ENCODE measurements around the gene PNPLA3. TPM values are rescaled to one million over a fixed set of nuclear protein-coding genes. Genes with fewer than 3 reads are reported as not detected.

PNPLA3 gene
- polyA plus RNA-seq, 1 donor, result 1.3 TPM

GRCh38 chr22:43924877-43925276 lies 1.3 kb downstream of the PNPLA3 start:
- peaks cover 5% of the 10 kb centered on the region for H3K9me3 ChIP-seq (ENCODE audit: control insufficient read depth, low read depth, low read length)
- H3K4me3 ChIP-seq (ENCODE audit: low read length), result no peak overlapping the region
- H3K4me1 ChIP-seq (ENCODE audit: control insufficient read depth, insufficient read depth, low read length), result peaks cover 12% of the 10 kb centered on the region
- no peak overlapping the region for H3K27ac ChIP-seq (ENCODE audit: low read length)
- no CpG with 5 or more reads among the region's 7 CpGs for WGBS (ENCODE audit: insufficient coverage, low lambda C conversion rate)
- H3K36me3 ChIP-seq (ENCODE audit: control insufficient read depth, insufficient read depth, low read length), result no peaks in the 10 kb centered on the region
- no peak for DNase-seq
- H3K27me3 ChIP-seq (ENCODE audit: control insufficient read depth, insufficient read depth, low read length), result peaks cover 12% of the 10 kb centered on the region

- no CpG with 5 or more reads among the region's 6 CpGs for WGBS (ENCODE audit: insufficient coverage, low lambda C conversion rate)
- peak; percentile 43 to 74 for DNase-seq
- H3K9me3 ChIP-seq (ENCODE audit: control insufficient read depth, low read depth, low read length), result peaks cover 5% of the 10 kb centered on the region
- H3K27ac ChIP-seq (ENCODE audit: low read length), result no peak overlapping the region
- H3K4me3 ChIP-seq (ENCODE audit: low read length), result no peak overlapping the region
- no peaks in the 10 kb centered on the region for H3K36me3 ChIP-seq (ENCODE audit: control insufficient read depth, insufficient read depth, low read length)
- peaks cover 12% of the 10 kb centered on the region for H3K27me3 ChIP-seq (ENCODE audit: control insufficient read depth, insufficient read depth, low read length)
- H3K4me1 ChIP-seq (ENCODE audit: control insufficient read depth, insufficient read depth, low read length), result peaks cover 12% of the 10 kb centered on the region
Observed at GRCh38 chr22:43925433-43926348, 2.1 kb downstream of the PNPLA3 start.

- H3K4me3 ChIP-seq (ENCODE audit: low read length), result no peak overlapping the region
- no peak for DNase-seq
- H3K27ac ChIP-seq (ENCODE audit: low read length), result no peak overlapping the region
- H3K4me1 ChIP-seq (ENCODE audit: control insufficient read depth, insufficient read depth, low read length), result peaks cover 12% of the 10 kb centered on the region
- peaks cover 12% of the 10 kb centered on the region for H3K27me3 ChIP-seq (ENCODE audit: control insufficient read depth, insufficient read depth, low read length)
- no peaks in the 10 kb centered on the region for H3K36me3 ChIP-seq (ENCODE audit: control insufficient read depth, insufficient read depth, low read length)
- no CpG with 5 or more reads among the region's 1 CpG for WGBS (ENCODE audit: insufficient coverage, low lambda C conversion rate)
- peaks cover 5% of the 10 kb centered on the region for H3K9me3 ChIP-seq (ENCODE audit: control insufficient read depth, low read depth, low read length)
Observed at GRCh38 chr22:43926349-43926710, 2.7 kb downstream of the PNPLA3 start.

GRCh38 chr22:43928468-43928867 lies 4.9 kb downstream of the PNPLA3 start:
- WGBS (ENCODE audit: insufficient coverage, low lambda C conversion rate), result no CpG with 5 or more reads among the region's 5 CpGs
- H3K27ac ChIP-seq (ENCODE audit: low read length), result no peak overlapping the region

GRCh38 chr22:43928908-43929307 lies 5.3 kb downstream of the PNPLA3 start:
- no peak for DNase-seq
- H3K4me1 ChIP-seq (ENCODE audit: control insufficient read depth, insufficient read depth, low read length), result peaks cover 12% of the 10 kb centered on the region
- no peak overlapping the region for H3K4me3 ChIP-seq (ENCODE audit: low read length)
- peaks cover 11% of the 10 kb centered on the region for H3K27me3 ChIP-seq (ENCODE audit: control insufficient read depth, insufficient read depth, low read length)
- peaks cover 5% of the 10 kb centered on the region for H3K9me3 ChIP-seq (ENCODE audit: control insufficient read depth, low read depth, low read length)
- H3K27ac ChIP-seq (ENCODE audit: low read length), result no peak overlapping the region
- no CpG with 5 or more reads among the region's 6 CpGs for WGBS (ENCODE audit: insufficient coverage, low lambda C conversion rate)
- H3K36me3 ChIP-seq (ENCODE audit: control insufficient read depth, insufficient read depth, low read length), result no peaks in the 10 kb centered on the region

More at GRCh38 chr22:43928468-43928867, 4.9 kb downstream of the PNPLA3 start:
- peaks cover 12% of the 10 kb centered on the region for H3K4me1 ChIP-seq (ENCODE audit: control insufficient read depth, insufficient read depth, low read length)
- peaks cover 5% of the 10 kb centered on the region for H3K9me3 ChIP-seq (ENCODE audit: control insufficient read depth, low read depth, low read length)
- no peak overlapping the region for H3K4me3 ChIP-seq (ENCODE audit: low read length)
- no peaks in the 10 kb centered on the region for H3K36me3 ChIP-seq (ENCODE audit: control insufficient read depth, insufficient read depth, low read length)
- peaks cover 12% of the 10 kb centered on the region for H3K27me3 ChIP-seq (ENCODE audit: control insufficient read depth, insufficient read depth, low read length)
- DNase-seq, result peak; percentile 48 to 78

GRCh38 chr22:43931771-43932170 lies 8.2 kb downstream of the PNPLA3 start:
- DNase-seq, result no peak
- no peaks in the 10 kb centered on the region for H3K4me1 ChIP-seq (ENCODE audit: control insufficient read depth, insufficient read depth, low read length)
- no peaks in the 10 kb centered on the region for H3K36me3 ChIP-seq (ENCODE audit: control insufficient read depth, insufficient read depth, low read length)
- H3K9me3 ChIP-seq (ENCODE audit: control insufficient read depth, low read depth, low read length), result no peaks in the 10 kb centered on the region
- no peak overlapping the region for H3K27ac ChIP-seq (ENCODE audit: low read length)
- H3K27me3 ChIP-seq (ENCODE audit: control insufficient read depth, insufficient read depth, low read length), result no peaks in the 10 kb centered on the region
- no CpG with 5 or more reads among the region's 4 CpGs for WGBS (ENCODE audit: insufficient coverage, low lambda C conversion rate)
- H3K4me3 ChIP-seq (ENCODE audit: low read length), result no peak overlapping the region

GRCh38 chr22:43941449-43941848 lies 17.8 kb downstream of the PNPLA3 start:
- no peaks in the 10 kb centered on the region for H3K4me1 ChIP-seq (ENCODE audit: control insufficient read depth, insufficient read depth, low read length)
- H3K9me3 ChIP-seq (ENCODE audit: control insufficient read depth, low read depth, low read length), result no peaks in the 10 kb centered on the region
- H3K27ac ChIP-seq (ENCODE audit: low read length), result no peak overlapping the region
- no peak for DNase-seq
- H3K27me3 ChIP-seq (ENCODE audit: control insufficient read depth, insufficient read depth, low read length), result no peaks in the 10 kb centered on the region
- WGBS (ENCODE audit: insufficient coverage, low lambda C conversion rate), result 100% methylated on average over 2 of the region's 6 CpGs
- H3K36me3 ChIP-seq (ENCODE audit: control insufficient read depth, insufficient read depth, low read length), result no peaks in the 10 kb centered on the region
- no peak overlapping the region for H3K4me3 ChIP-seq (ENCODE audit: low read length)

GRCh38 chr22:43944670-43945430 lies 21.2 kb downstream of the PNPLA3 start:
- no peaks in the 10 kb centered on the region for H3K27me3 ChIP-seq (ENCODE audit: control insufficient read depth, insufficient read depth, low read length)
- no CpG with 5 or more reads among the region's 20 CpGs for WGBS (ENCODE audit: insufficient coverage, low lambda C conversion rate)
- H3K9me3 ChIP-seq (ENCODE audit: control insufficient read depth, low read depth, low read length), result no peaks in the 10 kb centered on the region
- DNase-seq, result no peak
- H3K4me3 ChIP-seq (ENCODE audit: low read length), result no peak overlapping the region
- H3K4me1 ChIP-seq (ENCODE audit: control insufficient read depth, insufficient read depth, low read length), result no peaks in the 10 kb centered on the region
- no peak overlapping the region for H3K27ac ChIP-seq (ENCODE audit: low read length)
- H3K36me3 ChIP-seq (ENCODE audit: control insufficient read depth, insufficient read depth, low read length), result no peaks in the 10 kb centered on the region

- peak; percentile 46 to 47 for DNase-seq
Observed at GRCh38 chr22:43945632-43946383, 22.2 kb downstream of the PNPLA3 start.

GRCh38 chr22:43946384-43946667 lies 22.7 kb downstream of the PNPLA3 start:
- no peak for DNase-seq
- Histone ChIP-seq H3K27me3 (ENCODE audit: control insufficient read depth, insufficient read depth, low read length) (no peaks in the 10 kb centered on the region), H3K9me3 (ENCODE audit: control insufficient read depth, low read depth, low read length) (no peaks in the 10 kb centered on the region), H3K36me3 (ENCODE audit: control insufficient read depth, insufficient read depth, low read length) (no peaks in the 10 kb centered on the region), H3K27ac (ENCODE audit: low read length) (no peak overlapping the region), H3K4me3 (ENCODE audit: low read length) (no peak overlapping the region), H3K4me1 (ENCODE audit: control insufficient read depth, insufficient read depth, low read length) (no peaks in the 10 kb centered on the region)
- WGBS (ENCODE audit: insufficient coverage, low lambda C conversion rate), result 100% methylated on average over 1 of the region's 7 CpGs

More at GRCh38 chr22:43945632-43946383, 22.2 kb downstream of the PNPLA3 start:
- no CpG with 5 or more reads among the region's 12 CpGs for WGBS (ENCODE audit: insufficient coverage, low lambda C conversion rate)
- Histone ChIP-seq H3K9me3 (ENCODE audit: control insufficient read depth, low read depth, low read length) (no peaks in the 10 kb centered on the region), H3K4me1 (ENCODE audit: control insufficient read depth, insufficient read depth, low read length) (no peaks in the 10 kb centered on the region), H3K36me3 (ENCODE audit: control insufficient read depth, insufficient read depth, low read length) (no peaks in the 10 kb centered on the region), H3K27me3 (ENCODE audit: control insufficient read depth, insufficient read depth, low read length) (no peaks in the 10 kb centered on the region), H3K27ac (ENCODE audit: low read length) (no peak overlapping the region), H3K4me3 (ENCODE audit: low read length) (no peak overlapping the region)

Measured in large intestine (tissue), 3 donors.